GM12878 (cell line): ENCODE results near the gene FGFBP1. TPM values are rescaled to one million over a fixed set of nuclear protein-coding genes. Genes with fewer than 3 reads are reported as not detected.

Experiments used
- ATAC-seq: fragments of 200-7000 bp; cut with Tn5 transposase; 3 replicates; pipeline ENCODE4 v1.9.1; 2020; ENCODE audit warnings: mild to moderate bottlenecking, moderate library complexity
- BruUV-seq: library from RNA; stranded (reverse); fragments of 400-500 nt; replicated peaks from 2 replicates; lab custom pipeline; 2021; lab: Mats Ljungman, UMichigan
- CTCF ChIA-PET: fragments of 300-600 bp; sonication (Branson Sonifier 250); formaldehyde crosslinking; extraction: SDS; loops from one replicate; lab custom pipeline; 2021; ENCODE audit warnings: inconsistent platforms; lab: Yijun Ruan, JAX
- POLR2A ChIA-PET: fragments of 350-600 bp; formaldehyde crosslinking; extraction: SDS; loops from one replicate; lab custom pipeline; 2021; ENCODE audit warnings: inconsistent platforms; lab: Charles Lee
- RAD21 ChIA-PET: fragments of 300-600 bp; sonication (Branson Sonifier 250); formaldehyde crosslinking; loops from one replicate; lab custom pipeline; 2023; ENCODE audit warnings: antibody characterized with exemption; ENCODE audit not compliant: unreplicated experiment; lab: Charles Lee
- SMC1A ChIA-PET: fragments of 300-600 bp; sonication (Branson Sonifier 250); formaldehyde crosslinking; loops from one replicate; lab custom pipeline; 2023; ENCODE audit not compliant: unreplicated experiment, uncharacterized antibody; lab: Charles Lee
- DNase-seq: peaks from one replicate; pipeline ENCODE4 v3.0.0-alpha.2; 2011; ENCODE audit warnings: low read depth, low spot score
- FAIRE-seq: peaks from 3 replicates; lab custom pipeline; 2011; peaks lifted over from hg19 to GRCh38; lab: Jason Lieb, UNC
- H2AFZ ChIP-seq: 2 replicates; pipeline ENCODE4 v1.6.0; 2011; ENCODE audit warnings: low read depth, low read length, control low read depth; ENCODE audit not compliant: control insufficient read depth
- H3K27ac ChIP-seq: 2 replicates; pipeline ENCODE4 v1.5.1; 2011; ENCODE audit warnings: control low read depth; ENCODE audit not compliant: control insufficient read depth, insufficient read depth
- H3K27me3 ChIP-seq, 2 experiments: replicated peaks in 1 of 2; 2 replicates each; pipeline versions ENCODE4 v1.6.0 to v1.6.1; 2011; ENCODE audit warnings: low read length in 1 of 2; ENCODE audit not compliant: control insufficient read depth in 2 of 2, insufficient read depth in 2 of 2
- H3K36me3 ChIP-seq, 2 experiments: 2 replicates each; pipeline ENCODE4 v1.5.1; 2011; ENCODE audit warnings: low read length in 1 of 2; ENCODE audit not compliant: control insufficient read depth in 2 of 2, insufficient read depth in 2 of 2
- H3K4me1 ChIP-seq: 2 replicates; pipeline ENCODE4 v1.6.1; 2011; ENCODE audit warnings: mild to moderate bottlenecking, low read length, moderate library complexity, mixed read lengths; ENCODE audit not compliant: control insufficient read depth, insufficient read depth
- H3K4me2 ChIP-seq: 2 replicates; pipeline ENCODE4 v1.6.0; 2011; ENCODE audit warnings: control low read depth; ENCODE audit not compliant: control insufficient read depth, insufficient read depth
- H3K4me3 ChIP-seq: fragments of 200-600 bp; sonication (generic); 2 replicates; pipeline ENCODE4 v1.5.1; 2016
- H3K79me2 ChIP-seq: 2 replicates; pipeline ENCODE4 v1.6.0; 2011; ENCODE audit warnings: low read length; ENCODE audit not compliant: control insufficient read depth, insufficient read depth
- H3K9ac ChIP-seq: 2 replicates; pipeline ENCODE4 v1.8.0; 2011; ENCODE audit warnings: low read length, control low read depth, mixed read lengths; ENCODE audit not compliant: control insufficient read depth, insufficient read depth
- H3K9me3 ChIP-seq: replicated peaks from 3 replicates; pipeline ENCODE4 v1.5.1; 2011; ENCODE audit warnings: mild to moderate bottlenecking, low read length; ENCODE audit not compliant: control insufficient read depth, insufficient read depth
- H4K20me1 ChIP-seq: 2 replicates; pipeline ENCODE4 v1.6.0; 2011; ENCODE audit not compliant: control insufficient read depth, insufficient read depth
- MAX ChIP-seq: IDR thresholded peaks from 2 replicates; pipeline ENCODE4 v1.6.1; 2012; ENCODE audit warnings: low read depth, low read length, improper control_type of control experiment
- MTA2 ChIP-seq: fragments of 450-650 bp; IDR thresholded peaks from 2 replicates; pipeline ENCODE4 v1.6.1; 2016; ENCODE audit warnings: low read depth, mild to moderate bottlenecking, moderate library complexity
- MXI1 ChIP-seq: fragments of 150-350 bp; IDR thresholded peaks from 2 replicates; pipeline ENCODE4 v1.6.1; 2011; ENCODE audit warnings: low read depth, mild to moderate bottlenecking, inconsistent platforms, low read length, improper control_type of control experiment
- RAD21 ChIP-seq: IDR thresholded peaks from 2 replicates; pipeline ENCODE4 v1.6.1; 2011; ENCODE audit warnings: mild to moderate bottlenecking, low read depth, low read length, moderate library complexity; ENCODE audit not compliant: insufficient read depth
- SREBF2 ChIP-seq: IDR thresholded peaks from 2 replicates; pipeline ENCODE4 v1.6.1; 2012; ENCODE audit warnings: mild to moderate bottlenecking, low read length
- ZBTB11 ChIP-seq: fragments of 450-650 bp; formaldehyde crosslinking; IDR thresholded peaks from 2 replicates; pipeline ENCODE4 v1.5.0; 2022; ENCODE audit warnings: mild to moderate bottlenecking, missing genetic modification characterization
- WGBS: methylation state at CpG from one replicate; pipeline ENCODE4 v1.1.6; 2016; ENCODE audit warnings: low lambda C conversion rate; ENCODE audit not compliant: insufficient replicate concordance, insufficient coverage; ENCODE audit errors: missing lambda C conversion rate; 5-methylcytosine and 5-hydroxymethylcytosine counted together
- in situ Hi-C: fragments of 300-500 bp; cut with MboI; formaldehyde crosslinking; loops from 9 replicates; pipeline ENCODE4 v1.14.3; 2018; ENCODE audit warnings: mixed read lengths
- intact Hi-C: fragments of 100-400 bp; cut with micrococcal nuclease; formaldehyde crosslinking; loops from one replicate; pipeline ENCODE4 v1.14.2; 2022; ENCODE audit not compliant: unreplicated experiment
- polyA plus RNA-seq, 11 experiments: library from polyadenylated mRNA; depleted of rRNA in 4 of 11; unstranded in 6 of 11; stranded (reverse) in 5 of 11; fragments of >200 nt; fragmentation: Nextera tagmentation in 4 of 11; fragmentation: Illumina TruSeq in 1 of 11; extraction: Ambion mirVana in 4 of 11; extraction: Trizol in 1 of 11; gene quantifications; 1 replicate in 1 of 11; 2 replicates in 10 of 11; pipeline versions ENCODE4 v1.2.1 to v1.2.3, GENCODE V29; 2011 to 2016; ENCODE audit warnings: inconsistent platforms in 2 of 11, missing spikeins in 2 of 11, low read depth in 1 of 11
- total RNA-seq, 4 experiments: library from RNA; depleted of rRNA in 3 of 4; stranded (reverse); fragments of >200 nt in 3 of 4; fragmentation: Illumina TruSeq in 1 of 4; extraction: Trizol in 1 of 4; gene quantifications; 2 replicates each; pipeline versions ENCODE4 v1.2.1 to v1.2.3, GENCODE V29; 2013 to 2021

Gene FGFBP1
- total and polyA plus RNA-seq, 10 of the 15 experiments (the other 5 are each of a cell fraction or from before 2014, with no cell fraction given), result 0.09 to 0.11 (median 0.09) TPM; not detected in 7

DNA sequence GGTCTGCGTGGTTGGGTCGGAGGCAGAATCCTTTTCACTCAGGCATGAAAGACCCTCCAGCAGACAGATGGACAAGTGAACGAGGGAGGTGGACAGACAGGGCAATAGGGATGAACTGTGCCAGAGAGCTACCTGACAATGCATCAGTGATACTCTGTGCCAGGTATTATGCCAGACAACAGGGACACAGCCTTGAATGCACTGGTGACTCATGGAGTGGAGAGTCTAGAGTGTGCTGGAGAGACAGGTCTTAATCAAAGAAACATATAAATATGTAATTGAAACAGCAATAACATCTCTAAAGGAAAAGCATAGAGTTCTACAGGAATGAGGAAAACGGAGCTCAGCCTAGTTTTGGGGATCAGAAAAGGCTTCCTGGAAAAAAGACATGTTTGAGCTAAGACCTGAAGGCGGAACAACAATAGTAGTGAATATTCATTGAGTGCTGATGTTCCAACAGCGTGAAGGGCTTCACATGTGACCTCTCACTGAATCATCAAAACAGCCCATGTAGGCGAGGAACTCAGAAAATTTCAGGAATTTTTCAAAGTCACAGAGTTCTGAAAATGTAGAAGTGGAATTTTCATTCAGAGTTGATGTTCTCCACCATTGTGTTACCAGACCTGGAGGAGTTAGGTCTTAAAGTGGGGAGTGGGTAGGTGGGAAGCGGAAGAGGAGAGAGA, 44.4 kb upstream of the FGFBP1 start (continued):
- TF ChIP-seq MAX (no peak), ZBTB11 (no peak)

GRCh38 chr4:15976456-15977447, 38.2 kb upstream of the FGFBP1 start:
- Histone ChIP-seq H3K27me3 (no peaks in the 10 kb centered on the region; a peak in 3 of 4 replicates), H3K4me2 (no peak overlapping the region), H4K20me1 (no peaks in the 10 kb centered on the region), H3K79me2 (no peaks in the 10 kb centered on the region), H3K4me3 (no peak overlapping the region), H3K9ac (no peak overlapping the region), H3K9me3 (no peaks in the 10 kb centered on the region), H3K36me3 (no peaks in the 10 kb centered on the region), H3K27ac (no peak overlapping the region), H3K4me1 (no peaks in the 10 kb centered on the region)
- intact Hi-C loops, result no loop called here
- DNase-seq (no peak), ATAC-seq (no peak)
- in situ Hi-C loops, result no loop called here
- 25% methylated on average over 7 of the region's 7 CpGs for WGBS
- no TSS peak for BruUV-seq
- ChIA-PET POLR2A (no interaction called here), CTCF (interaction anchor here (0.7 to 2.0 kb wide), 3 partner anchors 13 to 94 kb away, joined by 3 to 6 read pairs (median 3); no protein-coding TSS in a partner anchor), RAD21 (no interaction called here)
- no peak for TF ChIP-seq MXI1
- no peak for TF ChIP-seq RAD21
- no peak for TF ChIP-seq SREBF2
- TF ChIP-seq MTA2, result no peak
- TF ChIP-seq, all 136 proteins: peak for 0
- SMC1A ChIA-PET, result no interaction called here
- FAIRE-seq, result no peak
- no peak overlapping the region for H2AFZ ChIP-seq
